Thymus (tissue), 11 donors: ENCODE measurements around the gene TJP2. TPM values are rescaled to one million over a fixed set of nuclear protein-coding genes. Genes with fewer than 3 reads are reported as not detected.

Experiments
- DNase-seq, 9 donors: peaks; one replicate each; pipeline ENCODE4 v3.0.0-alpha.2; 2013; ENCODE audit warnings: low spot score in 9 of 9, low read depth in 6 of 9, missing footprints in 1 of 9
- H3K27ac ChIP-seq, 2 donors: one replicate each; pipeline ENCODE4 v1.5.1; 2013; ENCODE audit warnings: control low read depth in 1 of 2, low read depth in 1 of 2, low read length in 1 of 2, mild to moderate bottlenecking in 1 of 2, moderate library complexity in 1 of 2
- H3K27me3 ChIP-seq, 2 donors: one replicate each; pipeline ENCODE4 v1.5.1; 2013; ENCODE audit warnings: low read length in 1 of 2; ENCODE audit not compliant: control insufficient read depth in 2 of 2, insufficient read depth in 1 of 2
- H3K36me3 ChIP-seq, 2 donors: one replicate each; pipeline ENCODE4 v1.5.1; 2013; ENCODE audit warnings: low read length in 1 of 2, mild to moderate bottlenecking in 1 of 2, moderate library complexity in 1 of 2; ENCODE audit not compliant: control insufficient read depth in 2 of 2, insufficient read depth in 2 of 2
- H3K4me1 ChIP-seq, 2 donors: one replicate each; pipeline ENCODE4 v1.5.1; 2013; ENCODE audit warnings: low read length in 2 of 2; ENCODE audit not compliant: control insufficient read depth in 2 of 2, insufficient read depth in 2 of 2
- H3K4me3 ChIP-seq, 2 donors: one replicate each; pipeline ENCODE4 v1.5.1; 2013; ENCODE audit warnings: low read length in 2 of 2, control low read depth in 1 of 2, mild to moderate bottlenecking in 1 of 2
- H3K9me3 ChIP-seq, 2 donors: one replicate each; pipeline ENCODE4 v1.5.1; 2013; ENCODE audit warnings: low read length in 1 of 2, mild to moderate bottlenecking in 1 of 2; ENCODE audit not compliant: control insufficient read depth in 2 of 2, insufficient read depth in 1 of 2
- WGBS: extraction: QIAGEN DNeasy Blood & Tissue Kit; methylation state at CpG from one replicate; pipeline ENCODE4 v1.1.7; 2013; 5-methylcytosine and 5-hydroxymethylcytosine counted together
- polyA plus RNA-seq: library from polyadenylated mRNA; stranded (reverse); fragments of 200-250 nt; gene quantifications from one replicate; pipeline ENCODE4 v1.2.3, GENCODE V29; 2013
- total RNA-seq: library from RNA; stranded (reverse); fragments of 120-200 nt; gene quantifications from one replicate; pipeline ENCODE4 v1.2.4, GENCODE V29; 2013
- donor health status: healthy.

The TJP2 gene
- total and polyA plus RNA-seq, 2 donors = 31.5 to 45.3 TPM

DNA sequence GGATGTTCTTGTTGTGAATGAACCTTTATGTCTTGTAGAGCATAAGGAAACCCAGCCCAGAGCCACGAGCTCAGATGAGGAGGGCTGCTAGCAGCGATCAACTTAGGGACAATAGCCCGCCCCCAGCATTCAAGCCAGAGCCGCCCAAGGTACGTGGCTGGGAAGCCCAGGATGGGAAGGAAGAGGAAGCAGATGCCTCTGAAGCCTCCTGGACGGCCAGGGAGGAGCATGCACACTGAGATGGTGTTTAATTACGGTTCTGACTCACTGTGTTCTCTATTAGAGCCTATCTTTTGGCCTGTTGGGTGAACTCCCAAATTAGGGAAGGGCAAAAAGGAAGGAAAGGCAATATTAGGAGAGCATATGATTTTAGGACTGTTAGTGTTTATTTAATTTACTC, 75.3 kb downstream of the TJP2 start:
- no peaks in the 10 kb centered on the region for H3K27me3 ChIP-seq
- H3K9me3 ChIP-seq = no peaks in the 10 kb centered on the region
- H3K27ac ChIP-seq = no peak overlapping the region
- WGBS = 93% methylated on average over 7 of the region's 7 CpGs
- H3K4me3 ChIP-seq = no peak overlapping the region
- DNase-seq = no peak
- H3K4me1 ChIP-seq = peaks cover 0 to 2% of the 10 kb centered on the region in 2 donors
- H3K36me3 ChIP-seq = peaks cover 8 to 34% of the 10 kb centered on the region in 2 donors

DNA sequence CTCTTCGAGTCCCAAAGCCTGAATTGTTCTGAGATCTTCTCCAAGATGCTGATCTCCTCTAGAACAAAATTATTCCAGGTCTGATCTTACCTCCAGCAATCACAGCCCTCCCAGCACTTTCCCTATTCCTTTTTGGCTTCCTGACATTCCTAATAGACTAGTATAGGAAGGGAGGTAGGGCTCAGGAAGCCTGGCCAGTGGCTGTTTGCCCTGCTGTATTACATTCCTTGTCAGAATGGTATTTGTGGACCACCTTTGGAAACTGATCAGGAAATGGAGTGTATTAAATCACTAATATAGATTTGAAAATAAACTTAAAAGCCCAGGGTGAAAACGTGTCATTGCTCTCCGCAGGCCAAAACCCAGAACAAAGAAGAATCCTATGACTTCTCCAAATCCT, 76.6 kb downstream of the TJP2 start:
- Histone ChIP-seq H3K27ac (no peak overlapping the region), H3K4me3 (no peak overlapping the region), H3K36me3 (peaks cover 8 to 34% of the 10 kb centered on the region in 2 donors), H3K27me3 (no peaks in the 10 kb centered on the region), H3K4me1 (peaks cover 0 to 2% of the 10 kb centered on the region in 2 donors), H3K9me3 (no peaks in the 10 kb centered on the region)
- DNase-seq = no peak
- 64% methylated on average over 3 of the region's 3 CpGs for WGBS

DNA sequence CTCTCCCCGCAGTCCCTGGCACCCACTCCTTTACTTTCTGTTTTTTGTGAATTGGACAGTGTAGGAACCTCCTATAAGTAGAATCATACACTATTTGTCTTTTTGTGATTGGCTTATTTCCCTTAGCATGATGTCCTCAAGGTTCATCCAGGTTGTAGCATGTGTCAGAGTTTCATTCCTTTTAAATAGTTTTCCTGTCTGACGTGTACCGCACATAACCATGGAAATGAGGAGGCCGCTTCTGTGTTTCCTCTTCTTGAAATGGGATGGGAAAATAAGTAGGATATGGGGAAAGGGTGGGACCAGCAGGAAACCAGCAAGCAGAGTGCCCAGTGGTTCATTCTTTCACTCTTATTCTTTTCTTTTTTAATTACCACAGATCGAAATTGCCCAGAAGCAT, 78.4 kb downstream of the TJP2 start:
- no peak for DNase-seq
- 96% methylated on average over 5 of the region's 5 CpGs for WGBS
- Histone ChIP-seq H3K36me3 (peaks cover 6 to 31% of the 10 kb centered on the region in 2 donors), H3K27ac (peak overlapping the region in 1 of 2 donors; percentile 60), H3K4me1 (peaks cover 0 to 2% of the 10 kb centered on the region in 2 donors), H3K9me3 (no peaks in the 10 kb centered on the region), H3K27me3 (no peaks in the 10 kb centered on the region), H3K4me3 (no peak overlapping the region)

DNA sequence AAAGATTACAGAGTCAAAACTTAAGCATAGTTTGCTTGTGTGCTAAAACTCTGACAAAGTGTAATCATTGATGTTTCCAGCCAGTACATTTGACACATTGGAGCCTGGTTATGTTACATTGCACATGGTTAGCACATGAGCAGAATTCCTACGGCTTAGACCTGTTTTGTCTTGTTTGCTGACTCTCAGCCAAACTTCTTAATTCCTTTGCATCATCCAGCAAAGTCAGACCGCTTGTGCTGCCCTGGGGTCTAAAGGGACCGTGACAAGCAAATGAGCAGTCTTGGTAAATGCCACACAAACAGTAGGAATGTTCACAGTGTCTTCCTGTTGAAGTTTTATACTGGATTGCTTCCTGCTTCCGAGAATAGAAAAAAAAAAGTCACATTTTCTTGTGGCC, 79.0 kb downstream of the TJP2 start:
- WGBS = 91% methylated on average over 4 of the region's 4 CpGs
- no peak overlapping the region for H3K4me3 ChIP-seq
- no peaks in the 10 kb centered on the region for H3K9me3 ChIP-seq
- H3K4me1 ChIP-seq = peaks cover 0 to 2% of the 10 kb centered on the region in 2 donors
- H3K36me3 ChIP-seq = peaks cover 2 to 25% of the 10 kb centered on the region in 2 donors
- peak in 2 of 9 donors; percentile 4 to 7 for DNase-seq
- no peaks in the 10 kb centered on the region for H3K27me3 ChIP-seq
- H3K27ac ChIP-seq = peak overlapping the region in 1 of 2 donors; percentile 60

DNA sequence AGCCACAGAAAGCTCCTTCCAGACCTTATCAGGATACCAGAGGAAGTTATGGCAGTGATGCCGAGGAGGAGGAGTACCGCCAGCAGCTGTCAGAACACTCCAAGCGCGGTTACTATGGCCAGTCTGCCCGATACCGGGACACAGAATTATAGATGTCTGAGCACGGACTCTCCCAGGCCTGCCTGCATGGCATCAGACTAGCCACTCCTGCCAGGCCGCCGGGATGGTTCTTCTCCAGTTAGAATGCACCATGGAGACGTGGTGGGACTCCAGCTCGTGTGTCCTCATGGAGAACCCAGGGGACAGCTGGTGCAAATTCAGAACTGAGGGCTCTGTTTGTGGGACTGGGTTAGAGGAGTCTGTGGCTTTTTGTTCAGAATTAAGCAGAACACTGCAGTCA, 80.1 kb downstream of the TJP2 start:
- Histone ChIP-seq H3K27ac (no peak overlapping the region), H3K4me3 (no peak overlapping the region), H3K4me1 (peaks cover 0 to 2% of the 10 kb centered on the region in 2 donors), H3K27me3 (no peaks in the 10 kb centered on the region), H3K36me3 (peaks cover 2 to 22% of the 10 kb centered on the region in 2 donors), H3K9me3 (no peaks in the 10 kb centered on the region)
- WGBS = 98% methylated on average over 11 of the region's 11 CpGs
- no peak for DNase-seq

DNA sequence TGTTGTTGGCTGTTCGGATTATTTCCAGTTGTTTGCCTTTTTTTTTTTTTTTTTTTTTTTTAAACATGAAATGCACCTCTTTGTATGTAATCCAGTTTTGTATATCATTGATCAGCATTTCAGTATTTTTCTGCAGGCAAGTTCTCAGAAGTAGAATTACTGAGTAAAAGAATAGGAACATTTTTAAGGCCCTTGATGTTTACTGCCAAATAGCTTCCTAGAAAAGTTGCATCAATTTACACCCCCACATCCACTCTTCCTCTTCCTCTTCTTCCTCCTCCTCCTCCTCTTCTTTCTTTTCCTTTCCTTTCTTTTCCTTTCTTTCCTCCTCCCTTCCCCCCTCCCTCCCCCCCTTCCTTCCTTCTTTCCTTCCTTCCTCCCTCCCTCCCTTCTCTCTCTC, 81.5 kb downstream of the TJP2 start:
- DNase-seq = no peak
- peaks cover 1 to 19% of the 10 kb centered on the region in 2 donors for H3K36me3 ChIP-seq
- WGBS = 98% methylated on average over 1 of the region's 1 CpG

DNA sequence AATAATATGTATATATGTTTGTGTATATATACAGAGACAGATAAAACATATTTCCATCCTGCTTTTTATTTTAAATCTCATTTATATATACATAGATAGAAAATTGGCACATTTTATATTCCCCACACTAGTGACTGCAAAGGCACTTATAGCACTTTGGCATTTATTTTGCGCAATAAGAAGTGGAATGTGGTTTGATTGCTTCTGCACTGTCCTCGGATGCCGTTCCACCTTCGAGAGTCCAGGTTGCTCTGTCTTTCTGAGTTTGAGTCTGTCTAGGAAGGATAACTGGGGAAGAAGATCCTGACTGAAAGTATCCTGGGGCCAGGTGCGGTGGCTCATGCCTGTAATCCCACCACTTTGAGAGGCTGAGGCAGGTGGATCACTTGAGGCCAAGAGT, 84.5 kb downstream of the TJP2 start:
- Histone ChIP-seq H3K4me3 (no peak overlapping the region), H3K27ac (no peak overlapping the region), H3K4me1 (no peaks in the 10 kb centered on the region), H3K27me3 (no peaks in the 10 kb centered on the region), H3K36me3 (peaks cover 0 to 7% of the 10 kb centered on the region in 2 donors), H3K9me3 (no peaks in the 10 kb centered on the region)
- DNase-seq = no peak
- WGBS = 97% methylated on average over 5 of the region's 5 CpGs

More for the DNA sequence above, 81.5 kb downstream of the TJP2 start:
- Histone ChIP-seq H3K4me3 (no peak overlapping the region), H3K27me3 (no peaks in the 10 kb centered on the region), H3K27ac (no peak overlapping the region), H3K9me3 (no peaks in the 10 kb centered on the region), H3K4me1 (peaks cover 0 to 2% of the 10 kb centered on the region in 2 donors)

DNA sequence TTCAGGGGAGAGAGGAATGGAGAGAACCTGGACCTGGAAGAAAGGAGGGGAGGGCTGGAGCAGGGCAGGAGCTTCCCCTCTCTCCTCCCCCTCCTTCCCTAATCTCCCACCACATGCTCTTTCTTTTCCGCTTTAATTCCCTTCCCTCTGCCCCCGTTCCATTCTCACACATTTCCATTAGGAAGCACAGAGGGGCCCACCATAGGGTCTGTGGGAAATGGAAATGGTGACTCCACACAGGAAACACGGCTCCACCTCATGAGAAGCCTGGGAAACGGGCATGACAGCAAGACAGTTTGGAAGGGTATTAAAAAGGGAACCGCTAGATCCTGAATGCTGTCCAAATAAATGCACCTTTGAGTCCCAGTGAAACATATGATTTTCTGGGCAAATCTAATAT, 86.1 kb downstream of the TJP2 start:
- no peak for DNase-seq
- Histone ChIP-seq H3K9me3 (no peaks in the 10 kb centered on the region), H3K4me3 (no peak overlapping the region), H3K27ac (no peak overlapping the region), H3K27me3 (no peaks in the 10 kb centered on the region), H3K36me3 (no peaks in the 10 kb centered on the region), H3K4me1 (no peaks in the 10 kb centered on the region)
- 79% methylated on average over 5 of the region's 5 CpGs for WGBS

DNA sequence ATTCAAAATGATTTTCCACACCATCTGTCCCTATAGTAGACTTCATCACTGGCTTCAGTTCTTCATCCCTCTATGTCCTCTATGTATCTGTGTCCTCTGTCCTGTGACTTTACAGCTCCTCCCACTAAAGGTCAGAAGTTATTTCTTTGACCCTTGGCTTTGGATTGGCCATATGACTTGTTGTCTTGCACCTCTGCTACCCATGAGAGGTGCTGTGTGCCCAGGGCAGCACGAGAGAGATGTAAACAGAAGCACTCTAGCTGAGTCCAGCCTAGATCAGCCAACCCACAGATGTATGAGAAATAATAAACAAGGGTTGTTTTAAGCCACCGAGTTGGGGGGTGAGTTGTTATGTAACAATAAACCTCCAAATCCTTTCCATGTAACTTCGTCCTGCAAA, 87.6 kb downstream of the TJP2 start:
- H3K4me3 ChIP-seq = no peak overlapping the region
- H3K4me1 ChIP-seq = no peaks in the 10 kb centered on the region
- no peaks in the 10 kb centered on the region for H3K27me3 ChIP-seq
- 87% methylated on average over 3 of the region's 3 CpGs for WGBS
- no peaks in the 10 kb centered on the region for H3K9me3 ChIP-seq
- DNase-seq = no peak
- H3K36me3 ChIP-seq = no peaks in the 10 kb centered on the region
- no peak overlapping the region for H3K27ac ChIP-seq

DNA sequence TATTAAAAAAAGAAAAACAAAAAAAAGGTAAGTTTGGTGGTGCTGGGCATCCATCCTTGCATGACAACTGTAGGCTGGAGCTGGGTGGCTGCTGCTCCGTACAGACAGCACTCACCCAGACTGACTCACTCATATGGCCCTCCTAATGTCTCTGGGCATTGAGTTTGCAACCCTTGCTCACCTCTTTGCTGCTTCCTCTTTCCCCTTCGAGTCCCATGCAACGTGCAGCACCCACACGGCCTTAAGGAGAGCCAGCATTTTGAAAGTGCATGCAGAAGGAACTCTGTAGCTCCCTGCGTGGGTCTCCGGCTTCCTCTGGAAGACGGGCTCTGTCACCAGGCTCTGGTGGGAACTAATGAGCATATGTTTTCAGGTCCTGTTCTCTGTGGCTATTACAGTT, 90.4 kb downstream of the TJP2 start:
- H3K27me3 ChIP-seq = no peaks in the 10 kb centered on the region
- no peaks in the 10 kb centered on the region for H3K36me3 ChIP-seq
- 51% methylated on average over 7 of the region's 7 CpGs for WGBS
- no peak overlapping the region for H3K27ac ChIP-seq
- DNase-seq = no peak
- H3K9me3 ChIP-seq = no peaks in the 10 kb centered on the region
- H3K4me1 ChIP-seq = no peaks in the 10 kb centered on the region
- H3K4me3 ChIP-seq = no peak overlapping the region
